CD4-positive, alpha-beta T cell treated with Interleukin-12 subunit alpha and Interleukin-12 subunit beta, for 1 hour (primary cell): Measurements from ENCODE around the gene SLC17A5.
A peak's percentile ranks its signal among the peaks of the same experiment; 100 is the strongest.
"Not testable (repeated sequence)": the region's sequence is repeated elsewhere in the genome, so short reads cannot be mapped to it uniquely, and the experiment has no call there.

Experiments used
- DNase-seq: peaks from one replicate; pipeline ENCODE4 v3.0.0-alpha.2; 2020

SLC17A5 gene

DNA sequence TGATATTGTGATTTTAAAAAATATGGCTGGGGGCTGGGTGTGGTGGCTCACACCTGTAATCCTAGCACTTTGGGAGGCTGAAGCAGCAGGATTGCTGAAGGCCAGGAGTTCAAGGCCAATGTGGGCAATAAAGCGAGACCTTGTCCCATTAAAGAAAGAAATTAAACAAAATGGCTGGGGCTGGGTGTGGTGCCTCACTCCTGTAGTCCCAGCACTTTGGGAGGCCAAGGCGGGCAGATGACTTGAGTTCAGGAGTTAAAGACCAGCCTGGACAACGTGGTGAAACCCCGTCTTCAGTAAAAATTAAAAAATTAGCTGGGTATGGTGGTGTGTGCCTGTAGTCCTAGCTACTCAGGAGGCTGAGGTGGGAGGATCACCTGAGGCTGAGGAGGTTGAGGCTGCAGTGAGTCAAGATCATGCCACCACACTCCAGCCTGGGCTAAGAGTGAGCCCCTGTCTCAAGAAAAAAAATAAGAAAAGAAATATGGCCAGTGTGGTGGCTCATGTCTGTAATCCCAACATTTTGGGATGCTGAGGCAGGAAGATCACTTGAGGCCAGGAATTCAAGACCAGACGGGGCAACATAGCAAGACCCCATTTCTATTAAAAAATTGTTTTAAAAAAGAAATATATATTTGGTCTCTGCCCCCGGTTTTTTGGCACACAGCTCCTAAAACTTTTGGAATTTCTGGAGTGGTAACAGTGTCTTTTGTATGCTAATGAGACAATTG, 39.8 kb downstream of the SLC17A5 start:
- no peak for DNase-seq

DNA sequence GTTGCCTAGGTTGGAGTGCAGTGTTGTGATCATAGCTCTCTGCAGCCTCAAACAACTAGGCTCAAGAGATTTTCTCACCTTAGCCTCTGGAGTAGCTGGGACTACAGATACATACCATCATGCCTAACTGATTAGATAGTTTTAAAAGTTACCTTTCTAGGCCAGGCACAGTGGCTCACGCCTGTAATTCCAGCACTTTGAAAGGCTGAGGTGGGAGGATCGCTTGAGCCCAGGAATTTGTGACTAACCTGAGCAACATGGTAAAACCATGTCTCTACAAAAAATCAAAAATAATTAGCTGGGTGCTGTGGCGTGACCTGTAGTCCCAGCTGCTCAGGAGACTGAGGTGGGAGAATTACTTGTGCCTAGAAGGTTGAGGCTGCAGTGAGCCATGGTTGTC, 41.2 kb downstream of the SLC17A5 start:
- no peak for DNase-seq

DNA sequence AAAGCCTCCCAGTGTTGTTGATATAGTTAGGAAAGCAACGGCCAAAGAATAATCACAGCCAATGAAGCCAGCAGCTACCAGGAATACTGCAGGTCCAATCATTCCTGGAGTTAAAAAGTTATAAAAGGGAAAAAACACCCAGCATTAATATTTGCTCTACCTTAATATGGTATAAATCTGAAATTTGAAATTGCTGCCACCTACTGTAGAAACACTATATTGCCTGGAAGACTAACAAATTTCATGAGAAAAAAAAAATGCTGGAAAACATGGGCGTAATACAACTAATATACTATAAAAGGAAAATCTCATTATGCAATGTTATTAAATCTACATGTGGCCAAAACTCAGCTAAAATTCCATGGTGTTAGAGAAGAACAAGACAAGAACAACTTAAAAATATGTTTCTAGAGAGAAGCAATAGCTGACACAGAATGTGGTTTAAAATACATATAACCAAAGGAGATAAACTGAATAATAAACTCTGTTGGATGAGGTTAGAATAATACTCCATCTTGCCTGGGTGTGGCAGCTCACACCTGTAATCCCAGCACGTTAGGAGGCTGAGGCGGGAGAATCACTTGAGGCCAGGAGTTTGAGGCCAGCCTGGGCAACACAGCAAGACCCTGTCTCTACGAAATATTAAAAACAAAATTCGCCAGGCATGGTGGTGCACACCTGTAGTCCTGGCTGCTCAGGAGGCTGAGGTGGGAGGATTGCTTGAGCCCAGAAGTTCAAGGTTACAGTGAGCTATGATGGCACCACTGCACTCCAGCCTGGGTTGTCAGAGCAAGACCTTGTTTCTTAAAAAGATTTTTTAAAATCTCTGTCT, 43.1 kb downstream of the SLC17A5 start:
- peak; percentile 68 for DNase-seq

DNA sequence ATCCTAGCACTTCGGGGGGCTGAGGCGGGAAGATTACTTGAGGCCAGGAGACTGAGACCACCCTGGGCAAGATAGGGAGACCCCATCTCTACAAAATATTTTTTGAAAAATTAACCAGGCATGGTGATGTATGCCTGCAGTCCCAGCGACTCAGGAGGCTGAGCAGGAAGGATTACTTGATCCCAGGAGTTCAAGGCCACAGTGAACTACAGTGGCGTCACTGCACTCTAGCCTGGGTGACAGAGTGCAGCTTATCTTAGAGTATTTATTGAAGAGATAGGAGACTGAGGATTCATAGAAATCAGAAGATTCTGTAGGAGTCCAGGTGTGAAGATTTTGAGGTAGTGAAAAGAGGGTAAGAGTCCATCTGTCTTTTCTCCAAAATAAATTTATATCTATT, 45.0 kb downstream of the SLC17A5 start:
- no peak for DNase-seq

DNA sequence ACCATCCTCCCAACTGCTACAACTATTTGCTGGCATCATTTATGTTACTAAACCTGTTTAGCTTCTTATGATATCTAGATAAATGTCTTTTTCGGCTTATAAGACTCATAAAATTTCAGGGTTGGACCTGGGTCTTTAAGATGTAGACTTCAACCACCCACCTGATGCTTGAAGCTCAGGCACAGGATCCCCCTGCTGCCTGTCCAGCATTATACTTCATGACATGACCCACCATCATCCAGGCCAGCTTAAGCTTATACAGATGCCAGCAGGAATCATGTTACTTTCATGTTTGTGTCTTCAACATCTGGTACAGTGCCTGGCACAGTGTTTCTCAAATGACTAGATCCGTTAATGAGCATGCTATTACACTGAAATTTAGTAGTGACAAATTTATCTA, 47.4 kb downstream of the SLC17A5 start:
- no peak for DNase-seq

DNA sequence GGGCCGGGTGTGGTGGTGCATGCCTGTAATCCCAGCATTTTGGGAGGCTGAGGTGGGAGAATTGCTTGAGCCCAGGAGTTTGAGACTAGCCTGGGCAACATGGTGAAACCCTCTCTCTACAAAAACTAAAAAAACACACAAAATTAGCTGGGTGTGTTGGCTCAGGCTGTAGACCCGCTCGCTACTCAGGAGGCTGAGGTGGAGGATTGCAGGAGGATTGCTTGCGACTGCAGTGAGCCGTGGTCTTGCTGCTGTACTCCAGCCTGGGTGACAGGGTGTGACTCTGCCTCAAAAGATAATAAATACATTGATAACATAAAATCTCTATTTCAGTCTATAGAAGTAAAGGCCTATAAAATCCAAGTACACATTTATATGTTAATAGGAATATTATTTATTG, 49.3 kb downstream of the SLC17A5 start:
- DNase-seq = no peak

DNA sequence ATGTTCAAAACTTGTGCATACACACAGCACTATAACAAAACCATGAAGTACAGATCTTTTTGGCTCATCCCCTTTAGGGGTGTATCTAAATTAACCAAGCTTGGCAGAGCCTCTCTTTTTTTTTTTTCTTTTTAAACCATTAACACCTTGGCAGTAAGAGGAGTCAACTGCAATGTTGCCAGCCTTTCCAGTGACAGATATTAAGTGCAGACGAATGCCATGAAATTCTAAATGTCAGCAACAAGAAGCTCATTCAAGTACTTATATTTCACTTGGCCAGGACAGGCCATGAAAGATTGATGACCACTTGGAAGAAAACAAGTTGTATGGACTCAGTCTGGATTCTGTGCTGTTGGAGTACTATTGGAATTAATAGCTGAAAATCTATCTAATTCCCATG, 49.8 kb downstream of the SLC17A5 start:
- no peak for DNase-seq

DNA sequence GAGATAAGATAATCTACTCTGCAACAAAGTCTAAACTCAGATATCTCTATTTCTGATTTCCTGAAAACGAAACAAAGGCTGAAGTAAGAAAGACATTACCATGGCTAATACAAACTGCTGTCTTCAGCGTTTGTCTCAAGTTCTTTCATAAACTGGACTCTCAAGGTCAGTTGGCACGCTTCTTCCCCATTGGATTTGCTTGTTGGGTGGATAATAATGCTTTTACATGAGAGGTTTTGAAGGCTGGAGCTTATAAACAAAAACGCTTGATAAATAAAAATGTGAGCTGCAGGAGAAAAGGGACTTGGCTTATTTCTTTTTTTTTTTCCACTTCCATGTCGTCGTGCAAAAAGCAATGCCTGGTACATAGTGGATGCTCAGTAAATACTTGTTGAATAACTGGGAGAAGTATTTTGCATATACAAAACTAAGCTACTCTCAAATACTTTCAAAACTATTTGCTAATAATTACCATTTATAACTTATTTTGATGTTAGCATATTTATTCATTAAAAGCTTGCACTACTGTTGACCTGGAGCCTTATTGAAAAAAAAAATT, 67.3 kb downstream of the SLC17A5 start:
- DNase-seq = peak; percentile 11

DNA sequence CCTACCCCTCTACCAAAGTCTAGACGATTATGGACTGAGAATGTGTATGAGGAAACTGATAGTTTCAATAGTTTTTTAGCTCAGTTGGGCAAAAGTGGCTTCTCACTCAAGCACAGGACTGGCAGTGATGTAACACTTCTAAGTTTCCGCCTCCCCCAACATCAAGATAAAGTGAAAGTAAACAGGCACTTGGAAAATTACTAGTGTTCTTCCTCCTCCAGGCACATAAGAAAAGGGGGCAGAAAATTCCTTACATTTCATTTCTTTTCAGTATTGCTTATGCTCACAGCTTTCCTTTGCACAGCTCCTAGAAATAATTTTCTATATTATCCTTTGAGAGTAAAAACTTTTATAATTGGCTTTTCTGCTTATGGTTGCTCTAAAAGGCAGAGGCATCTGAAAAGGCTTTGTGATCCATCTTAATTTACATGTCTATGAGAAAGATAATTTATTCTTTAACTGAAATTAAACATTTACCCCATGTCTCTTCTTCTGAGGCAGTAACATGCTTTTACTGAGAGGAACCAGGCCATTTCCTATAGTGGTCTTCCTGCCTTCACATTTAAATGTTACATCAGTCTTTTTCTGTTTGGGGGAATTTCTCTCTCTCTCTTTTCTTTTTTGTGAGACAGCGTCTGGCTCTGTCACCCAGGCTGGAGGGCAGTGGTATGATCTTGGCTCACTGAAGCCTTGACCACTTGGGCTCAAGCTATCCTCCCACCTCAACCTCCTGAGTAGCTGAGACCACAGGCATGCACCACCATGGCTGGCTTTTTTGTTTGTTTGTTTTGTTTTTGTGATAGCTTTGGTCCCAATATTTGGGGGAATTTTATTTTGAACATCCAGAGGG, 68.0 kb downstream of the SLC17A5 start:
- peak; percentile 73 for DNase-seq

DNA sequence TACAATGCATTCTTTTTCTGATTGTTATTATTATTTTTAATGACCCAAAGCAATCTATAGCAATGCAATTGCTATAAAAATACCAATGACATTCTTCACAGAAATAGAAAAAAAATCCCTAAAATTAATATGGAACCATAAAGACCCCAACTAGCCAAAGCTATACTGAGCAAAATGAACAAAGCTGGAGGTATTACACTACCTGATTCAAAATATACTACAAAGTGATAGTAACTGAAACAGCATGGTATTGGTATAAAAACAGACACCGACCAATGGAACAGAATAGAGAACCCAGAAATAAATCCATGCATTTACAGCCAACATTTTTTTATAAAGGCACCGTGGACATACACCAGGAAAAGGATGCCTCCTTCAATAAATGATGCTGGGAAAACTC, 72.5 kb downstream of the SLC17A5 start:
- no peak for DNase-seq

DNA sequence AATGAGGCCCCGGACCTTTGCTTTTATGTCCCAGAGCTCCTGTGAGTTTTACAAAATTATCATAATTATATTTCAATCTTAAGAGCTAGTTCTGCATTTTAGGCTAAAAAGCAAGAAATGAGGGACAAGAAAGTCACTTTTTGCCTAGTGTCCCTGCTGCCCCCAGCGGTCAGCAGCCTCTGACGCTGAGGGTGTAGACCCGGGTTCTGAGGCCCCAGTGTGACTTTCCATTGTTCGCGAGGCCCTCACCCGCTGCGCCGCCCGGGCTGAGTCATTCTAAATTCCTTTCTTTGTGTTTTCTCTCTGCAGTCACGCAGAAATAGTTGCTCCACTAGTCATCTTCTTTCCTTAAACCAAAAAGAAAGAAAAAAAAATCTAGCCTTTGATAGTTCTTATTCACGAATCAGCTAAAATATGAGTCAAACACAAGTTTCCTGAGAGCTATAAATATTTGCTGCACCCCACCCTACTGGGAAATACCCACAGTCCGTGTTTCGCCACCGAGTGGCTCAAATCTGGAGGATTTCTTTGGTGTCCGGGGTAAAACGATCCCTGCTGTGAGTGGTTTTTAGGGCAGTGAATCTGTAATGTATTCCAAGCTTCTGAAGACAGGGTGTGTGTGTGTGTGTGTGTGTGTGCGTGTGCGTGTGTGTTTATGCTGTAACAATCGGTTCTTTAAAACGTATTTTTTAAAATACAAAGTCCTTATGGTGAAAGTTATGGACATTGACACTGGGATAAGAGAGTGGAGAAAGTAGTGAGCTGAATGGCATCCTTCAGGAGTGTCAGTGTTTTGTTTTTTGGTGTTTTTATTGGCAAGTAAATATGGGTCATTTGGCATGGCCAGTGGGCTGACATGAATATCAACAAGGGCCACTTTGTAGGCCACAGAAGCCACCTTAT, 73.3 kb downstream of the SLC17A5 start:
- DNase-seq = peak; percentile 78

DNA sequence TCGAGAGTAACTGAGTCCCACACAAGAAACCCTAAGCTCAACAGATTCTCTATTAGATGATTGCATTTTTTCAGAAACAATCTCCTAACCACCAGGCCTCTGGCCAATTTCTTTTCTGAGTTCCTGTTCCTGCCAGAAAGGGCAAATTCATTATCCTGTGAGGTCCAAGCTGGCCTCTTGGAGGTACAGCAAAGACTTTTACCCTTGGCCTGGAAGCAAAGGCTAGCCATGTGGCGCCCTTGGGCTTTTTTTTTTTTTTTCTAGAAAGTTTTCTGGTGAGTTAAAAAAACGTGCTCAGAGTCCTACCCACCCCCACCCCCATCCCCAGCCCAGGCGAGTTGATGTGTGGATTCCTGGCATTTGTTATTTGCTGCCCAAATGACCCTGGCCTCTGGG, 73.9 kb downstream of the SLC17A5 start:
- no peak for DNase-seq

DNA sequence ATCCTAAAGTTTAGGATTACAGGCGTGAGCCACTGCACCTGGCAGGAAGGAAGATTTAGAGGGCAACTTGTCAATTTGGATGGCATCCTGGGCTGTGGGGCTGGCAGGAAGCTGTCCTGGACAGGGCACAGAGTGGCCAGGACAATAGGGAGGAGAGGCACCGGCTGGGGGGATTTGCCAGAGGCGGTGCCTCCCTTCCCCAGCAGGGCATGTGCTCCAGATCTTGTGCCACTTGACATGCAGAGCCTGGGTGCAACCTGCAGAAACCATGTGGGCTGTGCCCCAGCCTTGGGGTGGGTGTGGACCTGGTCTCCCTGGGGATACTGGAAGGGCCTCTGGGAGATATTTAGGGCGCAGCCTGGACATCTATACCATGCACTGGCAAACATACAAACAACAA, 74.4 kb downstream of the SLC17A5 start:
- no peak for DNase-seq

DNA sequence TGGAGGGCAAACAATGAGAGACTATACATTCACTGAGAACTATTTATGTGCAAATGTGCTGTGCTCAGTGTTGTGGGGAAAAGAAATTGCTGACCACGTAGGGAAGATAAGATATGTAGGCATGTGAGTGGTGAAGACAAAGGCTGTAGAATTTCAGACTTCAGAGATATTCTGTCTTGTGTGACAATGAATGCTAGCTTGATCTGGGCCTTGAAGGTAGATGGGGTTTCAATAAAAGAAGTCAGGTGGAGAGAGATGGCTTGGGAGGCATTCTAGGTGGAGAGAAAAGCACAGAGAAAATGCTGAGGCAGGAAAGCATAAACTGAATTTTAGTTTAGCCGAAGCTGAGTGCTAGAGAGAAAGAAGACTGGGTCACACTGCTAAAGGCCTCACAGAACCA, 76.1 kb downstream of the SLC17A5 start:
- DNase-seq = no peak

DNA sequence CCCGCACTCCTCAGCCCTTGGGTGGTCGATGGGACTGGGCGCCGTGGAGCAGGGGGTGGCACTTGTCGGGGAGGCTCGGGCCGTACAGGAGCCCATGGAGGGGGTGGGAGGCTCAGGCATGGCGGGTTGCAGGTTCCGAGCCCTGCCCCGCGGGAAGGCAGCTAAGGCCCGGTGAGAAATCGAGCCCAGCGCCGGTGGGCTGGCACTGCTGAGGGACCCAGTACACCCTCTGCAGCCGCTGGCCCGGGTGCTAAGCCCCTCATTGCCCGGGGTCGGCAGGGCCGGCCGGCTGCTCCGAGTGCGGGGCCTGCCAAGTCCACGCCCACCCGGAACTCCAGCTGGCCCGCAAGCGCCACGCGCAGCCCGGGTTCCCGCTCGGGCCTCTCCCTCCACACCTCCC, 81.3 kb downstream of the SLC17A5 start:
- DNase-seq = not testable (repeated sequence)

DNA sequence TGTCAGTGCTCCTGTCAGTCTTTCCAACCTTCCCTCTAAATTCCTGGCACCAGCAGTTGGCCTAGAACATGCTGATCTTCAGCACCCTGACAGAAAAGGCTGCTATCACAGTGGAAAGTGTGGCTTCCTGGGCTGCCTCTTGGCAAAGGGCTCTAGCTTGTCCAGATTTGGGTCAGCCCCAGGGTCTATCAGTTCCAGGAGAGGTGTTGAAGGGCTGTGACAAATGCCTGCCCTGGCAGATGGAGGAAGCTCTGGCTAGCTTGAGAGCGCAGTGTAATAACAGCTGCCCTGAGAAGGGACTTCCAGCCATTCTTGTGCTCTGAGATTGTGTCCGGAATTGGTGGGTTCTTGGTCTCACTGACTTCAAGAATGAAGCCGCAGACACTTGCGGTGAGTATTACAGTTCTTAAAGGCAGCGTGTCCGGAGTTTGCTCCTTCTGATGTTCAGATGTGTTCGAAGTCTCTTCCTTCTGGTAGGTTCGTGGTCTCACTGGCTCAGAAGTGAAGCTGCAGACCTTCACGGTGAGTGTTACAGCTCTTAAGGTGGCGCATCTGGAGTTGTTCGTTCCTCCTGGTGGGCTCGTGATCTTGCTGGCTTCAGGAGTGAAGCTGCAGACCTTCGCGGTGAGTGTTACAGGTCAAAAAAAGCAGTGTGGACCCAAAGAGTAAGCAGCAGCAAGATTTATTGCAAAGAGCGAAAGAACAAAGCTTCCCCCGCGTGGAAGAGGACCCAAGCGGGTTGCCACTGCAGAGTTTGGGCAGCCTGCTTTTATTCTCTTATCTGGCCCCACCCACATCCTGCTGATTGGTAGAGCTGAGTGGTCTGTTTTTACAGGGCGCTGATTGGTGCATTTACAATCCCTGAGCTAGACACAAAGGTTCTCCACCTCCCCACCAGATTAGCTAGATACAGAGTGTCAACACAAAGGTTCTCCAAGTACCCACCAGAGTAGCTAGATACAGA, 82.3 kb downstream of the SLC17A5 start:
- not testable (repeated sequence) for DNase-seq

DNA sequence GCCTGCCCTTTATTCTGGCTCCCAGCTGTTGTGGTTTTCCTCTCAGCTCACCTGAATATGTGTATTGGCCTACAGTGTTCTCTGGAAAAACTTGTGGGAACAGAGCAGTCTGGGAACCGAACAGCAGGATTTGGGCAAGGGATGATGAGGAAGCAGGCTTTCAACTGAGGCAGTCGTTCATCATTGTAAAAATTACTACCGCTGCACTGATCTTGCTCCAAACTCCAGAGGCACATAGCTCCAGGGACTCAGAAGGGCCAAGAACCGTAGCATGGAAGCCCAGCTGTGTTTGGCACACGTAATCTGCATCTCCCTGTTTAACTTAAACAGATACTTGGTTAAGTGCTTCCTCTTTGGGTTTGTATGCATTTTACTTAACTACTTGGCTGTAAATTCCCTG, 84.7 kb downstream of the SLC17A5 start:
- DNase-seq = no peak

DNA sequence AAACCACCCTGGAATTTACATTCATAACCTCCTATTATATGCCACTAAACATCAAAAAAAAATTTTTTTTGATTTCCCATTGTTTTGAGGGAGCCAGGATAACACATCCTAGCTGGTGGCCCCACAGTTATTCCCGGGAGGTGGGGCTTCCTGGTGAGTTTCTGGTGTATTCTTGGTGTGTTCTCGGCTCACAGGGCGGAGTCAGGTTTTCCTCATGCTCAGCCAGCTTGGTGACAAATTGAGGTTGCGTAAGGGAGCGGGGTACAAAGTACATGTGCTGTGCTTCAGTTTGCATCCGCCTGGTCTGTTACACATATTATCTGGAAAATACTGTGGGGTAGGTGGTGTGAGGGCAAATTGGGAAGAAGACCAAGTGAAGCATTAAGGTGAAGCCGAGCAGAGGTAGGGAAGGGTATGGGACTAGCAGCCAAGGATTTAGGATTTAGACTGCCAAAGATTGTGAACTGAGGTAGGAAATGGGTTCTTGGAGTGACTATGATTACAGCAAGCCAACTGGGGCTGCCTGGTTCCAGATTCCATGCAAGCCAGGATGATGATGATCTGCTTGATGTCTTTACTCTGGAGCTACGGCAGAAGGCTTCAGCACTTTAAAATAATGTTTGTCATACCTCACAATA, 86.7 kb downstream of the SLC17A5 start:
- DNase-seq = no peak

DNA sequence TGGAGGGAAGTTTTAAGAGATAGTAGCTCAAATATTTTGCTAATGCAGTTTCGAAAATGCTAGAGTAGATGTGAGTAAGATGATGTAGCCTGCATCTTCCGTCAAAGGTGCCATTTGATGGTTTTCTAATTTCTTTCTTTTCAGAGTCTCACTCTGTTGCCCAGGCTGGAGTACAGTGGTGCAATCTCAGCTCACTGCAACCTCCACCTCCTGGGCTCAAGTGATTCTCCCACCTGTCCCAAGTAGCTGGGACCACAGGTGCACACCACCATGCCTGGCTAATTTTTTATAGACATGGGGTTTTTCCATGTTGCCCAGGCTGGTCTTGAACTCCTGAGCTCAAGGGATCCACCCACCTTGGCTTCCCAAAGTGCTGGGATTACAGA, 87.3 kb downstream of the SLC17A5 start:
- not testable (repeated sequence) for DNase-seq

DNA sequence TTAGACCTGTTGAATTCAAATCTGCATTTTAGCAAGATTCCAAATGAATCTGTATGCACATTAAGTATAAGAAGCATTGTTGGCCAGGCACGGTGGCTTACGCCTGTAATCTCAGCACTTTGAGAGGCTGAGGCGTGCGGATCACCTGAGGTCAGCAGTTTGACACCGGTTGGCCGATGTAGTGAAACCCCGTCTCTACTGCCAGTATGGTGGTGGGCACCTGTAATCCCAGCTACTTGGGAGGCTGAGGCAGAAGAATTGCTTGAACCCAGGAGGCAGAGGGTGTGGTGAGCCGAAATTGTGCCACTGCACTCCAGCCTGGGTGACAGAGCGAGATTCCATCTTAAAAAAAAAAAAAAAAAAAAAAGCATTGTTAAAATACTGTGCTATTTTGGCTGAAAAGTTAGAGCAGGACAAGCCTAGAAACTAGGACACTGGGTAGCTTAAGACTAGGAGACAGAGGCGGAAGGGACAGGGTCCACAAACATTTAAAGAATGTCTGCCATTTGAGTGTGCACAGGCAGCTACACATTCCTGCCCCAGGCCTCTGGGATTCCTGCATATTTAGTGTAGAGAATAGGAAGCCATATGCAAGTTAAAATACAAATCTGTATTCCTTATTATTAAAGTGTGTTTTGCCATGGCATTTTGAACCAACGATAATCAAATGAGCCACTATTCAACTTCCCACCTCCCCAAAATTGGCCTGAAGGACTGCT, 87.9 kb downstream of the SLC17A5 start:
- no peak for DNase-seq
